ENCODE measurements around the gene ADAMTS17.

The ADAMTS17 gene

DNA sequence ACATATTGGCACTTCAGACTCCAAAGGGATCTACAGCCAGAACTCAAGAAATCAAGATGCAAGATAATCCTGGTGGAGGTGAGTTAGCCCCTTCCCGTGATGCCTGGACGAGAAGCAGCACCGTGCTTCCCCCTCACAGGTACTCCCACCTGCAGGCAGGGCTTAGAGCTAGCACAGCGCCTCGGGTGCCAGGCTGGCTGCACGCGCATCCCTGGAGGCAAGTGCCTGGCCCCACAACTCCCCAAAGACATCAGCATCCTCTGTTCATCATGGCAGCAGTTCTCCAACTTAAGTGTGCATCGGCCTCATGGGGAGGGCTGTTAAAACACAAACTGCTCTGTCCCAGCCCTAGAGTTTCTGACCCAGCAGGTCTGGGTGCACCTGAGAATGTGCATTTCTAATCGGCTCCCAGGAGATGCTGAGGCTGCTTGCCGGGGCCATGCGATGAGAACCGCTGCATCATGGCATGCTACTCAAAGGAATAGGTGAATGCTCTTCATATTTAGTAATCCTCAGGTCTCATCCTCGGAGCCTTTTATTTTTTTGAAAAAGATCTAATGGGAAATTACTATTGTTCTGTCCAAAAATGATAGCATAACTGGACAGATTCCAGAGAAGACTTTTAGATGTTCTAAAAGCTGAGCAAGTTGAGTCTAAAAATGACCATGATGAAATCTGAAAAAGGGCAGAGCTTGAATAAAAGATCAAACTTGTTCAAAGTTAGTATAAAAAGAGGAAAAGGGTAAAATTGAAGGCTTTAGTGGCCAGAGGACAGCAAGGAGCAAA, 244.2 kb downstream of the ADAMTS17 start:
- TF ChIP-seq, protein P1, sequence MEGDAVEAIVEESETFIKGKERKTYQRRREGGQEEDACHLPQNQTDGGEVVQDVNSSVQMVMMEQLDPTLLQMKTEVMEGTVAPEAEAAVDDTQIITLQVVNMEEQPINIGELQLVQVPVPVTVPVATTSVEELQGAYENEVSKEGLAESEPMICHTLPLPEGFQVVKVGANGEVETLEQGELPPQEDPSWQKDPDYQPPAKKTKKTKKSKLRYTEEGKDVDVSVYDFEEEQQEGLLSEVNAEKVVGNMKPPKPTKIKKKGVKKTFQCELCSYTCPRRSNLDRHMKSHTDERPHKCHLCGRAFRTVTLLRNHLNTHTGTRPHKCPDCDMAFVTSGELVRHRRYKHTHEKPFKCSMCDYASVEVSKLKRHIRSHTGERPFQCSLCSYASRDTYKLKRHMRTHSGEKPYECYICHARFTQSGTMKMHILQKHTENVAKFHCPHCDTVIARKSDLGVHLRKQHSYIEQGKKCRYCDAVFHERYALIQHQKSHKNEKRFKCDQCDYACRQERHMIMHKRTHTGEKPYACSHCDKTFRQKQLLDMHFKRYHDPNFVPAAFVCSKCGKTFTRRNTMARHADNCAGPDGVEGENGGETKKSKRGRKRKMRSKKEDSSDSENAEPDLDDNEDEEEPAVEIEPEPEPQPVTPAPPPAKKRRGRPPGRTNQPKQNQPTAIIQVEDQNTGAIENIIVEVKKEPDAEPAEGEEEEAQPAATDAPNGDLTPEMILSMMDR (IDR thresholded peaks at IDR 0.05), result no peak
- peaks cover 16% of the 10 kb centered on the region for H3K9me3 Mint-ChIP-seq
- H3K36me3 Mint-ChIP-seq (ENCODE audit: low read depth), result peaks cover 8% of the 10 kb centered on the region
- H3K4me3 Mint-ChIP-seq, result no peak overlapping the region
- H3K27me3 Mint-ChIP-seq (ENCODE audit: low read depth, poor library complexity), result peaks cover 14% of the 10 kb centered on the region
- no peak overlapping the region for H3K27ac Mint-ChIP-seq
- peaks cover 5% of the 10 kb centered on the region for H3K4me1 Mint-ChIP-seq
- no peak for DNase-seq

DNA sequence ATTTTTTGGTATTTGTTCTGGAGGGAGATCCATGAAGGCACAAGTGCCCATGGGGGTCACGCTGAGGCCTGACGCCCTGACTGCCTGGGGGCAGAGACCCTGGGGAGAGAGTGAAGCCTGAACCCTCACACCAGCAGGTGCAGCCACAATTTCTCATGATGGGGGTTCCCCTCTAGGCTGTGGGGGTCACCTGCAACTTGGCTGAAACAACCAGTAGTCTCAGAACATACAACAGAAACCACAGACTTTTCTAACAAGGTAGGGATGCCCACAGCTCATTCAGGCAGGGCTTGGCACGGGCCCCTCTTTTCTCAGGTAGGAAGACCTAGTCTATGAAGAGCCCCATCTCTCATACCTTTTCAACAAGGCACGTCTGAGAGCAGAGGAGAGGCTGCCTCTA, 245.1 kb downstream of the ADAMTS17 start:
- Mint-ChIP-seq H3K27me3 (ENCODE audit: low read depth, poor library complexity) (peaks cover 18% of the 10 kb centered on the region), H3K4me3 (no peak overlapping the region), H3K9me3 (peaks cover 12% of the 10 kb centered on the region), H3K27ac (no peak overlapping the region), H3K36me3 (ENCODE audit: low read depth) (peaks cover 8% of the 10 kb centered on the region), H3K4me1 (peaks cover 5% of the 10 kb centered on the region)
- no peak for DNase-seq
- TF ChIP-seq, protein P1 (IDR thresholded peaks at IDR 0.05), result no peak

DNA sequence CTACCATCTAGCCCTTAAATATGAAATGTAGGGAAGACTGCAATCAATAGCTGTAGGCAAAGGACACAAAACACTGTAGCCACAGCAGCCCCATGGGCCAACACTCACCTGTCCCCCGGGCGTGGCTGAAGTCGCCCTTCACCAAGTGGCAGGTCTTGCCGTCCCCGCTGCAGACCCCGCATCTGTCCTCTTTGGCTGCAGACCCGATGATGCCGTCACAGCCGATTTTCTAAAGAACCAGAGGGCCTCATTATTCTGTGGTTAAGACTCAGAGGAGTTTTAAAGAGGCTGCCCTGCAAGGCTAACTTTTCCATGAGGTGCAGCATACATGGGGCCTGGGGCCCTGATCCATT, 245.6 kb downstream of the ADAMTS17 start:
- Mint-ChIP-seq H3K4me3 (no peak overlapping the region), H3K4me1 (peaks cover 5% of the 10 kb centered on the region), H3K27ac (no peak overlapping the region), H3K36me3 (ENCODE audit: low read depth) (peaks cover 8% of the 10 kb centered on the region), H3K27me3 (ENCODE audit: low read depth, poor library complexity) (peaks cover 15% of the 10 kb centered on the region), H3K9me3 (peaks cover 10% of the 10 kb centered on the region)
- no peak for DNase-seq
- TF ChIP-seq, protein P1 (IDR thresholded peaks at IDR 0.05), result no peak

DNA sequence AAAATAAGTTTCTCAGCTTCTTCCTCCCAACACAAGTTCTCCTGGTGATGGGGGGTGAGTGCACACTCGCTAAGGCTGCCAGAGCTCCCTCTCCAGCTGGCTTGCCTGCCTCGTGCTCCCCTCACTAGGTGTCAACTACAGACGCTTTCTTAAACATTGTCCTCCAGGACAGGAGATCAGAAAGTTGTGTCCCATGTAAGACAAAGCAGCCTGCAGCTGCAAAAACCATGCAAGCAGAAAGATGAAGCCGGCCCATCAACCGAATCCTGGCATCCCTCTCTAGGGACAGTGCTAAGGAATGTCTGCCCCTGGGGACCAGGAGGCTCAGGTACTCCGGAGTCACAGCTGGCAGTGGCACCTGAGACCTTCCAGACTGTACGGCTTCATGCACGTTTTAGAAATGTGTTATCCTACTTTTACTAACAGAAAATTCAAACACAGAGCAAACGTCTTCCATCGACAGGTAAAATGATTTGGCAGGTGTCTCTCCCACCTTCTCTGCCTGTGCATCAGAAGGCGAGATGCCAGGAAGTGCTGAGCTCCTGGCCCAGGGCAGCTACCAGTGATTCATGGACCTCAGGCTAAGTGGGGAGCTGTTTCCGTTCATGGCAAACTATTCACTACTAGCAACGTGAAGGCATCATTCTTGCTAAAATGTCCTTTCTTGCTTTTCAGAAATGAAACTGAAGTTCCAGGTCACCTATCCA, 246.1 kb downstream of the ADAMTS17 start:
- TF ChIP-seq, protein P1 (IDR thresholded peaks at IDR 0.05), result no peak
- Mint-ChIP-seq H3K27ac (no peak overlapping the region), H3K36me3 (ENCODE audit: low read depth) (peaks cover 4% of the 10 kb centered on the region), H3K4me1 (no peaks in the 10 kb centered on the region), H3K4me3 (no peak overlapping the region), H3K9me3 (peaks cover 7% of the 10 kb centered on the region), H3K27me3 (ENCODE audit: low read depth, poor library complexity) (peaks cover 14% of the 10 kb centered on the region)
- DNase-seq, result no peak

DNA sequence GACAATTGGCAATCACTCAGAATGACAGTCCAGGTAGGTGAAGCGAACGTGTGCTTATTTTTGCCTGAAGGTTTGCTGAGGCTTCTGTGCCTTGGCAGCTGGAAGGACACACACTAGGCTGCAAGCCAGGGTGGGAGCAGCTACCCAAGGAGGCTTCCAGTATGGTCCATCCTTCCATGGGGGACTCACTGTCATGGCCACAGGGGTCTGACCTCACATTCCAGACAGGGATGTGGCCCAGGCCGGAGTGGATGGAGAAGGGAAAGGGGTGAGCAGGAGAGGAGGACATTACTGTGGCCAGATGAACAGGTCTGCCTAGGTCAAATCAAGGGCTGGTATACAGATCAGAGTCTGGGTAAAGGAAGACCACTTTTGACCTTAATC, 247.7 kb downstream of the ADAMTS17 start:
- no peak overlapping the region for H3K4me3 Mint-ChIP-seq
- no peak for DNase-seq
- TF ChIP-seq, protein P1 (IDR thresholded peaks at IDR 0.05), result no peak
- H3K27me3 Mint-ChIP-seq (ENCODE audit: low read depth, poor library complexity), result peaks cover 10% of the 10 kb centered on the region
- no peaks in the 10 kb centered on the region for H3K36me3 Mint-ChIP-seq (ENCODE audit: low read depth)
- H3K9me3 Mint-ChIP-seq, result peaks cover 4% of the 10 kb centered on the region
- H3K4me1 Mint-ChIP-seq, result no peaks in the 10 kb centered on the region
- H3K27ac Mint-ChIP-seq, result peak overlapping the region; percentile 8
